ENCODE measurements around the gene SYDE2. TPM values are rescaled to one million over a fixed set of nuclear protein-coding genes. Genes with fewer than 3 reads are reported as not detected.

Gene SYDE2
- polyA plus RNA-seq, 2 of the 4 experiments (the other 2 are of a cell fraction), result 0.92 to 2.6 TPM

DNA sequence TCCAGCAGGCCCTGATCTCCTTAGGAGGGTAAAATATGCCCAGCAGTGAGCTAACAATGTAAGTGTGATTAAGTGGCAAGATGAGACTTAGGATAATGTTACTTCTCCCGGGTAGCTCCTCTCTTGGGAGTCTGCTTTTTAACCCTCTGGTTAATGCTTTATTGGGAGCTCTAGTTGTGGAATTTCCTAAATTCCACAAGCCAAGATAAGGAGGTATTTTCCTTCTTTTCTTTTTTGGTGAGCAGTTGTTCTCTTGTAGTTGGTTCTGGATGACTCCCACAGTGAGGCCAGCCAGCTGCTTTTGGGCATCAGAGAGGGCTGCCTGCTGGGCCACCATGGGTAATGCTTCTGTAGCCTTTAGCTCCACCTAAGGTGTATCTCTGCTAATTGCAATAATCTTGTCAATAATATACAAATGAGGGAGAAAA, 39.4 kb upstream of the SYDE2 start:
- ChIA-PET POLR2A (no interaction called here), CTCF (interaction anchor here (0.9 to 2.1 kb wide), 3 partner anchors 16 to 295 kb away, joined by 3 to 7 read pairs (median 5); no protein-coding TSS in a partner anchor)
- H3K4me2 ChIP-seq, result no peak overlapping the region
- ATAC-seq, result peak; percentile 50 to 54; a peak in 2 of 6 replicates
- no peak for DNase-seq (ENCODE audit: low read depth in 1 of 2, low spot score in 1 of 2)
- H3K4me3 ChIP-seq, result no peak overlapping the region
- TF ChIP-seq RARB (CRISPR knock-in tag; IDR thresholded peaks at IDR 0.05) (no peak), FOSL2 (IDR thresholded peaks at IDR 0.05) (no peak), FOSL2 (CRISPR knock-in tag; IDR thresholded peaks at IDR 0.05) (no peak), RAD21 (conservative IDR thresholded peaks at IDR 0.05 in 1 of 2, IDR thresholded peaks at IDR 0.05 in 1 of 2) (peak; percentile 30 to 51; a peak in 3 of 5 replicates), RCOR1 (IDR thresholded peaks at IDR 0.05; ENCODE audit: low read depth, low read length) (no peak), NFE2L2 (conservative IDR thresholded peaks at IDR 0.05; ENCODE audit: low read length) (no peak)
- TF ChIP-seq, protein P1, sequence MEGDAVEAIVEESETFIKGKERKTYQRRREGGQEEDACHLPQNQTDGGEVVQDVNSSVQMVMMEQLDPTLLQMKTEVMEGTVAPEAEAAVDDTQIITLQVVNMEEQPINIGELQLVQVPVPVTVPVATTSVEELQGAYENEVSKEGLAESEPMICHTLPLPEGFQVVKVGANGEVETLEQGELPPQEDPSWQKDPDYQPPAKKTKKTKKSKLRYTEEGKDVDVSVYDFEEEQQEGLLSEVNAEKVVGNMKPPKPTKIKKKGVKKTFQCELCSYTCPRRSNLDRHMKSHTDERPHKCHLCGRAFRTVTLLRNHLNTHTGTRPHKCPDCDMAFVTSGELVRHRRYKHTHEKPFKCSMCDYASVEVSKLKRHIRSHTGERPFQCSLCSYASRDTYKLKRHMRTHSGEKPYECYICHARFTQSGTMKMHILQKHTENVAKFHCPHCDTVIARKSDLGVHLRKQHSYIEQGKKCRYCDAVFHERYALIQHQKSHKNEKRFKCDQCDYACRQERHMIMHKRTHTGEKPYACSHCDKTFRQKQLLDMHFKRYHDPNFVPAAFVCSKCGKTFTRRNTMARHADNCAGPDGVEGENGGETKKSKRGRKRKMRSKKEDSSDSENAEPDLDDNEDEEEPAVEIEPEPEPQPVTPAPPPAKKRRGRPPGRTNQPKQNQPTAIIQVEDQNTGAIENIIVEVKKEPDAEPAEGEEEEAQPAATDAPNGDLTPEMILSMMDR (IDR thresholded peaks at IDR 0.05), result peak; percentile 16; the same call in 2 of the 3 replicates
- H3K4me1 ChIP-seq, result no peaks in the 10 kb centered on the region
- no peak for FAIRE-seq
- H3K9me3 ChIP-seq, result no peaks in the 10 kb centered on the region
- H3K27ac ChIP-seq, result no peak overlapping the region
- WGBS (ENCODE audit: missing lambda C conversion rate), result 80% methylated on average over 1 of the region's 1 CpG

DNA sequence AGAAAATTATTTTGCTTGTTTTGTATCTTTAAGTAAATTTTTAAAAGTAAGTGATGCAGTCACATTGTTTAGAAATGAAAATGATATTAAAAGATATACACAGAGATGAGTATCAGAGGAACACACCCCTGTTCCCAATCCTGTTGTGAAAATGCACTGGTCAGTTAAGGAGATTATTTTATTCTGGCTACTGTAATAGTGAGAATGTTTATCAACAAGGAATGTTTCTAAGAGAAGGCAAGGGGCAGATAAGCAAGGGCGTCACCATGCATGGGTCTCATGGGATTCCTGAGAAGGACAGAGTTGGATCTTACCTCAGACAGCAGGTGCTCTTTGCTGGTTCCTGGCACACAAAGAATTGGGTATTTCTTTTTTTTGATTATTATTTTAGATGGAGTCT, 36.8 kb upstream of the SYDE2 start:
- Histone ChIP-seq H3K27ac (no peak overlapping the region), H3K4me1 (no peaks in the 10 kb centered on the region), H3K9me3 (no peaks in the 10 kb centered on the region), H3K4me3 (no peak overlapping the region), H3K4me2 (no peak overlapping the region)
- ATAC-seq (no peak), DNase-seq (ENCODE audit: low read depth in 1 of 2, low spot score in 1 of 2) (no peak), FAIRE-seq (no peak)
- ChIA-PET POLR2A (no interaction called here), CTCF (interaction anchor here (1.5 kb wide), 1 partner anchor 17 kb away, joined by 4 read pairs; no protein-coding TSS in a partner anchor)
- 85% methylated on average over 1 of the region's 1 CpG for WGBS (ENCODE audit: missing lambda C conversion rate)
- TF ChIP-seq NPAS2 (CRISPR knock-in tag; IDR thresholded peaks at IDR 0.05; ENCODE audit: borderline replicate concordance) (no peak), HES2 (IDR thresholded peaks at IDR 0.05) (no peak), REST (IDR thresholded peaks at IDR 0.05) (no peak), MAFK (IDR thresholded peaks at IDR 0.05; ENCODE audit: partially characterized antibody) (no peak), SREBF2 (IDR thresholded peaks at IDR 0.05) (no peak), NFE2L2 (conservative IDR thresholded peaks at IDR 0.05; ENCODE audit: low read length) (no peak), HOXB13 (CRISPR knock-in tag; IDR thresholded peaks at IDR 0.05; ENCODE audit: low read depth) (no peak), HOXA7 (CRISPR knock-in tag; IDR thresholded peaks at IDR 0.05) (no peak), RAD21 (conservative IDR thresholded peaks at IDR 0.05 in 1 of 2, IDR thresholded peaks at IDR 0.05 in 1 of 2) (no peak), MYC (IDR thresholded peaks at IDR 0.05; ENCODE audit: borderline replicate concordance, low read length) (no peak), HMGXB4 (CRISPR knock-in tag; IDR thresholded peaks at IDR 0.05; ENCODE audit: borderline replicate concordance) (no peak), CBX2 (IDR thresholded peaks at IDR 0.05; ENCODE audit: borderline replicate concordance, low read depth) (no peak), KDM5A (IDR thresholded peaks at IDR 0.05) (no peak)
